ENCODE results near the gene THEMIS2. TPM values are rescaled to one million over a fixed set of nuclear protein-coding genes. Genes with fewer than 3 reads are reported as not detected.
"Not testable (repeated sequence)": the region's sequence is repeated elsewhere in the genome, so short reads cannot be mapped to it uniquely, and the experiment has no call there.

Gene THEMIS2
- total RNA-seq, 1 donor from 2014 or later: 5.3 TPM

DNA sequence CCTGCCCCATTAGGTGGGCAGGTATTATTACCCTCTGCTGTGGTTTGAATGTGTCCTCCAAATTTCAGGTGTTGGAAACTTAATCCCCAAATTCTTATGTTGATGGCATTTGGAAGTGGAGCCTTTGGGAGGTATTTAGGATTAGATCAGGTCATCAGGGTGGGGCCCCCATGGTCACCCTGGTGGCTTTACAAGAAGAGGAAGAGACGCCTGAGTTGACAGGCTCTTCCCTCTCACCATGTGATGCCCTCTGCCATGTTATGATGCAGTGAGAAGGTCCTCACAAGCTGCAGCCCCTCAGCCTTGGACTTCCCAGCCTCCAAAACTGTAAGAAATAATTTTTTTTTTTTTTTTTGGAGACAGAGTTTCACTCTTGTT, 8.8 kb upstream of the THEMIS2 start:
- ATAC-seq: peak; percentile 34

DNA sequence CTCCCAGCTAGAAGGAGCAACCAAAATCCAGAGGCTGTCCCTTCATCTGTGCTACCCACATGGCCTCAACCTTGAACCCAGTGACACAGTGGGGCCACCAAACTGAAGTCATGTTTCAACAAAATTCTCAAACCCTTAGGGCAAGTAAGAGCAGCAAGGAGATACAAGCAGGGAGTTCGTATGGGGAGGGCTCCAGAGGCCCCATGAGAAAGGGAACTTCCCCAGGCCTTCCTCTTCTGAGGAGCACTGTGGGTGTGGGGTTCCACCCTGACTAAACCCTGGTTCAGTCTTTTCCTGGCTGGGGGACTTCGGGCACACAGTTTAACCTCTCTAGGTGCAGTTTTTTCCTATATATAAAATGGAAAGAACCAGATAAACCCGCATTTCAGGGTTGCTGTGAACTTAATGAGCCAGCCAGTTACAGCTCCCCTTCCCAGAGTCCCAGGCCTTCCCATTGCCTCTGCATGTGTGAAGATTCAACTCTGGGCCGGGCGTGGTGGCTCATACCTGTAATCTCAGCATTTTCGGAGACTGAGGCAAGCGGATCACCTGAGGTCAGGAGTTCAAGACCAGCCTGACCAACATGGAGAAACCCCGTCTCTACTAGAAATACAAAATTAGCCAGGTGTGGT, 8.0 kb upstream of the THEMIS2 start:
- peak; percentile 58 for ATAC-seq

DNA sequence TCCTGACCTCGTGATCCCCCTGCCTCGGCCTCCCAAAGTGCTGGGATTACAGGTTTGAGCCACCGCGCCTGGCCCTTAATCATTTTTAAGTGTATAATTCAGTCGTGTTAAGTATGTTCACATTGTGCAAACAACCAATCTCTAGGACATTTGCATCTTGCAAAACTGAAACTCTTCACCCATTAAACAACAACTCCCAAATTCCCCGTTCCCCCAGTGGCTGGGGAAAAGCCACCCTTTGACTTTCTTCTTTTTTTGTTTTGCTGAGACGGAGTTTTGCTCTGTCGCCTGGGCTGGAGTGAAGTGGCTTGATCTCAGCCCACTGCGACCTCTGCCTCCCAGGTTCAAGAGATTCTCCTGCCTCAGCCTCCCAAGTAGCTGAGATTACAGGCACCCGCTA, 6.5 kb upstream of the THEMIS2 start:
- no peak for ATAC-seq

DNA sequence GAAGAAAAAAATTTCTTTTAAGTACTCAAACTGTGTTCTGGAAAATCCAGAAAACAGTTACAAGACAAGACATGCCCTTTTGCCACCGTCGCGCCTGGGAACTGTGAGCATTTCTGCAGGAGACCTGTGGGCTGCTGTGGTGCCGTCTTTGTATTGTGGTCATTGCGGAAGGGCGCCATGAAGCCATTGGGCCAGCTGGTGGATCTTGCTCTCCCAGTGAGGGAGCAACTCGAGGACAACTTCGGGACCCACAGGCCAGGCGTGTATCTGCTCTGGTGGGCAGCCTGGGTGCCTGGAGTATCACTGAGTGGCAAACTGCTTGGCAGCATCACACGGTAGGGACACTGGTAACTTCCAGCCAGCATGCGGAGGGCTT, 3.8 kb upstream of the THEMIS2 start:
- ATAC-seq: no peak

DNA sequence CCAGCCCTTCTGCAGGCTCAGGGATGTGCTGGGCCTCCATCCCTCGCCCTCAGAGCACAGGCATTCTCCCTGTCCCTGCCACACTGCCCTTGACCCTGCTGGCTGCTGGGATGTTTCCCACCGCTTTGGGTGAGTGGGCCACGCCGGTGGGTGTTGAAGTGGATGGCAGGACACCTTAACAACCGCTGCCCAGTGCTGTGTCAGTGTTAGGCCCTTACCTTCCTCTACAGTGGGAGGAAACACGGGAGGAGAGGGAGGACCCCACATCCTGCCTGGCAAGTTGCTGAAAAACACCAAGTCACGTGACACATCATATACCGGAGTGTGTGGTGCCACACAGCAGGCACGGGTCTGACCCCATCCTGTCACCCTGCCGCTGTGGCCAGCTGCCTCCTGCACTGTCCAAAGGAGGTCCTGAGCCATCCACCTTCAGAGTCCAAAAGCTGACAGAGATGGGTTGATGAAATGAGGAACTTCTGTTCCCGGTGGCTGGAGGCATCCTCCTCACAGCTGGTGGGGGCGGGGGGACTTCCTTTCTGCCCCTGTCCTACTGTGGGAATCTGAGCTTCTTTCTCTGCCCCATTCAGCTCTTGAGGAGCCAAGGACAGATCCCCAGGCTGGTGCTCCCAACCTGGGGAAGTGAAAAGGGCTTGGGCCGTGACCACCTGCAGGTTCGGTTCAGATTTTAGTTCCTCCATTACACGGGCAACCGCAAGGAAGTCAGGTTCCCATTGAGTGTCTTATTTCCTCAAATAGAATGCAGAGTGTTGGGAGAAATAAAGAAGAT, 3.2 kb upstream of the THEMIS2 start:
- ATAC-seq: peak; percentile 22

DNA sequence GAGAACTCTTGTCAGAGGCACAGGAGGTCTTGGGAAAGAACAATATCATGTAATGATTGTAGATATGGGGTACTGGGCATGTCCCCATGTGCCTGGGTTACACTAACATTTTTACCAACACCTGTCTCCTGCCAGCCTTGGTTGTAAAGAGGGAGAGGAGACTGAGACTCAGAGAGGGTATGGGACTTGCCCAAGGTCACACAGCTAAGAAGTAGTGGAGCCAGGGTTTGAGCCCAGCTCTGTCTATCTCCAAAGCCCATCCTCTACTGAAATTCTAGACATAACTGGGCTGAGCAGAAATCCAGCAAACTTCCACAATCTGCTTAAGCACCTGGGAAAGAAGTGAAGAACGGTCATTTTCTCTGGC, 2.6 kb upstream of the THEMIS2 start:
- no peak for ATAC-seq

DNA sequence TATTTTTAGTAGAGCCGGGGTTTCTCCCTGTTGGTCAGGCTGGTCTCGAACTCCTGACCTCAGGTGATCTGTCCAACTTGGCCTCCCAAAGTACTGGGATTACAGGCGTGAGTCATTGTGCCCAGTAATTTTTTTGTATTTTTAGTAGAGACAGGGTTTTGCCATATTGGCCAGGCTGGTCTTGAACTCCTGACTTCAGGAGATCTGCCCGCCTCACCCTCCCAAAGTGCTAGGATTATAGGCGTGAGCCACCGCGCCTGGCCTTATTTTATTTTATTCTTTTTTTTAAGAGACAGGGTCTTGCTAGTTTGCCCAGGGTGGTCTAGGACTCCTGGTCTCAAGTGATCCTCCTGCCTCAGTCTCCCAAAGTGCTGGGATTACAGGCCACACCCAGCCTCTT, 1.3 kb upstream of the THEMIS2 start:
- ATAC-seq: not testable (repeated sequence)

DNA sequence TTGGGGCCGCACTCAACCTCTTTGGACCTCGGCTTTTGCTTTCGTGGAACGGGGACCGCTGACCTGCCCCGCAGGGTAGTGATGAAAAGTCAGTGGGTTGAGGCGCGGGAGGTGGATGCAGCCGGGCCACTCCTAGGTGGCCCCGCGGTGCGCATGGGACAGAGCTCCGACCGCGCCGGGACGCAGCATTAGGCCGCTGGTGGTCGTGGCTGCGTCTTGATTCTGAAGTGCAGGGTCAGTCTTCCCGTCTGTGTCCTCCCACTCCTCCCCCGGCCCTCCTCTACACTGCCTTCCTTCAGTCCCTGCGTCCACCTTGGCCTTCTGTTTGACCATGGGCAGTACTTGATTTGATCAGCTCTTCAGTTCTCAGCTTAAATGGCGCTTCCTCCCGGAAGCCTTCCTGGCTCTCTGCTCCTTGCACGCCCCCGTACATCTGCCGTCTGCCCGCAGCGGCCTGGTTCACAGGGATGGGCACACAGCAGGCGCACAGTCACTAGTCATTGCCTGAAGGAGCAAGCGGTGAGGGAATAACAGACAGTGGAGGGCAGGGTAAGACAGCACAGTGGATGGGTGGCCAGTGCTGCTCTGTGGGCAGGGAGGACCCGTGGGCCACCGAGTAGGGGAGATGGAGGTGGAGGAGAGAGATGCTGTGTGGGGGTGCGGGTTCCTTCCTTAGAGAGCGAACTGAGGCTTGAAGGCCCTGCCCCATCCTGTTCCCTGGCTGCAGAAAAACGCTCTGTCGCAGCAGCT, 633 bp downstream of the THEMIS2 start:
- peak; percentile 22 for ATAC-seq

DNA sequence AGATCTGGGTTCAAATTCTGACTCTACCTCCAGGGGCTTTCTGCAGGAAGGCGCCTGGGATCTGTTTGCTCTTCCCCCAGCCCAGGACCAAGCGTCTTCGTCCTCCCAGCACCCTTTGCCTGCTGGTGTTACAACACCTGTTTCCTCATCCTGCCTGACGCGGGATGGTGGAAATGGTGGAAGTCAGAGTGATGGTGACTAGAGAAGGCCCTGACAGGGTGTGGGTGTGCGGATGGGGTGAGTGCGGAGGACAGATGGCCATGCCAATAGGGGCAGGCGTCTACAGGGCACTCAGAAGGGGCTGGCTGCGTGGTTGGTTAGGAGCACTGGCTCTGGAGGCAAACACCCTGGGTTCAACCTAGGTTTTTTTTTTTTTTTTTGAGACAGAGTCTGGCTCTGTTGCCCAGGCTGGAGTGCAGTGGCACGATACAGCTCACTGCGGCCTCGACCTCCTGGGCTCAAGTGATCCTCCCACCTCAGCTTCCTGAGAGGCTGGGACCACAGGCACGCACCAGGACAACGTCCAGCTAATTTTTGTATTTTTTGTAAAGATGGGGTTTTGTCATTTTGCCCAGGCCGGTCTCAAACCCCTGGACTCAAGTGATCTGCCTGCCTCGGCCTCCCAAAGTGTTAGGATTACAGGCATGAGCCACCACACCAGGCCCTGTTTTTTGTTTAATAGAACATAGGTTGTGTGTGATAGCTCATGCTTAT, 1.5 kb downstream of the THEMIS2 start:
- no peak for ATAC-seq

DNA sequence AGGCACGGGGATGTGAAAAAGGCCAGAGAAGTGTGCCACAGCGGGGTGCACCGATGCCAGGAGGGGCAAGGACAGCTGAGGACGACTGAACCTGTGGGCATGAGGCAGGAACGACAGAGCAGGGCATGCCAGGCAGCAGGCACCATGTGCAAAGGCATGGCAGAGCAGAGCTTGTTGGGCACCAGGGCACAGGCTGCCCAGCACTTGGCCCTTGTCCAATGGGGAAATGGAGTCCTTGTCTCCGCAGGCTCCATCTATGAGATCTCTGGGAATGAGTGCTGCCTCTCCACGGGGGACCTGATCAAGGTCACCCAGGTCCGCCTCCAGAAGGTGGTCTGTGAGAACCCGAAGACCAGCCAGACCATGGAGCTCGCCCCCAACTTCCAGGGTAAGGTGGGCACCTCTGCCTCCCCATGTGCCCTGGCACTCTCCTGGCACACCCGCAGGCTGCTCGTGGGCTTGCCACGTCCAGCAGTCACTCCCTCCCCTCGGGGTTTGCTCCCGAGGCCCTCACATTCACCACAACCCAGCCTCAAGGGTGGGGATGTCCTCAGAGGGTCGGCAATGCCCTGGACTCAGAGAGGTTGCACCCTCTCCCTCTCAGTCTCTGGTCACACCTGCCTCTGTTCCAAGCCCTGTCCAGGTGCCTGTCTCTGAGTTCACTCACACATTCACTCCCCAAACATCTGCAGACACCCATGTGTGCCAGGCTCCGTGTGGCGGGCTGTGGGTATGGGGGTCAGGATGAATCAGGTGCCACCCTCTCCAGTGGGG, 4.2 kb downstream of the THEMIS2 start:
- ATAC-seq: no peak

DNA sequence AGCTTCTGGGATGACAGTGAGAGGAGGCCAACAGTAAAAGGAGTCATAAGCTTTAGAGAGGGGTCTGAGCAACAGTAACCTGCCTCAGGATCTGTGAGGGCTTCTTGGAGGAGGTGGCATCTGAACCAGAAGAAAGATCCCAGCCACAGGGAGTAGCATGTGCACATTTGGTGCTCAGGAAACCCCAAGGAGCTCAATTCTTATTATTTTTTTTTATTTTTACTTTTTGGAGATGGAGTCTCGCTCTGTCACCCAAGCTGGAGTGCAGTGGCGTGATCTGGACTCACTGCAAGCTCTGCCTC, 4.7 kb downstream of the THEMIS2 start:
- no peak for ATAC-seq

DNA sequence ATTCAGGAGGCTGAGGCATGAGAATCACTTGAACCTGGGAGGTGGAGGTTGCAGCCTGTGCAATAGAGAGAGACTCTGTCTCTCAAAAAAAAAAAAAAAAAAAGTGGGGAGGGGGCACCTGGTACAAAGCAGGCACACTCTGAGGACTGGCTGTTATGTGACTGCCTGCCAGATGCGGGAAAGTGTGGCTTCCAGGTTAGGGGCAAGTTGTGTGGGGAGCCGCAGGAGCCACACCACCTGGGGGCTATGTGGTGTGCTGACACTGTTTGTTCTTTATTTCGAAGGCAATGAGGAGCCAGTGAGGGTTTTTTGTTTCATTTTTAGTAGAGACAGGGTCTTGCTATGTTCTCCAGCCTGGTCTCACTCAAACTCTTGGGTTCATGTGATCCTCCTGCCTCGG, 5.7 kb downstream of the THEMIS2 start:
- no peak for ATAC-seq

DNA sequence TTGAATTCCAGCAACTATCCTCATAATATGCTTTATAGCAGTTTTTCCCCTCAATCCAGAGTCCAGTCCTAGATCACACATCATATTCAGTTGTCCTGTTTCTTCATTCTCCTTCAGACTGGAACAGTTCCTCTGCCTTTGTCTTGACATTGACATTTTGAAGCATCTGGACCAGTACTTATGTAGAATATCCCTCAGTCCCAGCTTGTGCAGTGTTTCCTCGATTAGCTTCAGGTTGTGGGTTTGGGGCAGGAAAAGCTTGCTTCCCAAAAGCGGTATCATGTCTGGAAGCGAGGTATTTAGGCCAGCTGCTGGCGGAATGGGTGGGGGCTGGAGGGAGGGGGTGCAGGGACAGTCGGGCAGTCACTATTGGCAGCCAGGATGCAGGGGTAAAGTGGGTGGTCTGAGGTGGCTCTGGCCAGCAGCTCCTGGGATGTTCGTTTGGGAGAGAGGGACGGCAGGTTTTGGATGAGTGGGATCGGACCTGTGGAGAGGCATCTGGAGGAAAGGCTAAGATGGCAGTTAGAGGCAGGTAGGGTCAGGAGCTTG, 6.5 kb downstream of the THEMIS2 start:
- no peak for ATAC-seq

DNA sequence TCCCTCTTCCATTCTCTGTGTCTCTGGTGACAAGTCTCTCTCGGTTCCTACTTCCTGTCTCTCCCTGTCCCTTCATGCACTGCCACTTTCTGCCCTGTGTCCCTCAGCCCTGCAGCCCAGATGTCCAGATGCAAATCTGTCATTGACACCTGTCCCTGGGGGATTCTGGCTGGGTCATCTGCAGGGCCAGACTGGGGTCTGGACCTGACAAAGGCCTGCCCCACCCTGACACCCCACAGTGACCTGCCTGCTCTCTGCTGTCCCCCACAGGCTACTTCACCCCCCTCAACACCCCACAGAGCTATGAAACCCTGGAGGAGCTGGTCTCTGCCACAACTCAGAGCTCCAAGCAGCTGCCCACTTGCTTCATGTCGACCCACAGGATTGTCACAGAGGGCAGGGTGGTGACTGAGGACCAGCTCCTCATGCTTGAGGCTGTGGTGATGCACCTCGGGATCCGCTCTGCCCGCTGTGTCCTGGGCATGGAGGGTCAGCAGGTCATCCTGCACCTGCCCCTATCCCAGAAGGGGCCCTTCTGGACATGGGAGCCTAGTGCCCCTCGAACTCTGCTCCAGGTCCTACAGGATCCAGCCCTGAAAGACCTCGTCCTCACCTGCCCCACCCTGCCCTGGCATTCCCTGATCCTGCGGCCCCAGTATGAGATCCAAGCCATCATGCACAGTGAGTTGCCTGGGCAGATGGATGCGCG, 7.2 kb downstream of the THEMIS2 start:
- no peak for ATAC-seq

DNA sequence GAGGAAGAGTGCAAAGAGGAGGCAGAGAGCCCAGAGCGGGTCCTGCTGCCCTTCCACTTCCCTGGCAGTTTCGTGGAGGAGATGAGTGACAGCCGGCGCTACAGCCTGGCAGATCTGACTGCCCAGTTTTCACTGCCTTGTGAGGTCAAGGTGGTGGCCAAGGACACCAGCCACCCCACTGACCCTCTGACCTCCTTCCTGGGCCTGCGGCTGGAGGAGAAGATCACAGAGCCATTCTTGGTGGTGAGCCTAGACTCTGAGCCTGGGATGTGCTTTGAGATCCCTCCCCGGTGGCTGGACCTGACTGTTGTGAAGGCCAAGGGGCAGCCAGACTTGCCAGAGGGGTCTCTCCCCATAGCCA, 10.2 kb downstream of the THEMIS2 start:
- ATAC-seq: no peak

DNA sequence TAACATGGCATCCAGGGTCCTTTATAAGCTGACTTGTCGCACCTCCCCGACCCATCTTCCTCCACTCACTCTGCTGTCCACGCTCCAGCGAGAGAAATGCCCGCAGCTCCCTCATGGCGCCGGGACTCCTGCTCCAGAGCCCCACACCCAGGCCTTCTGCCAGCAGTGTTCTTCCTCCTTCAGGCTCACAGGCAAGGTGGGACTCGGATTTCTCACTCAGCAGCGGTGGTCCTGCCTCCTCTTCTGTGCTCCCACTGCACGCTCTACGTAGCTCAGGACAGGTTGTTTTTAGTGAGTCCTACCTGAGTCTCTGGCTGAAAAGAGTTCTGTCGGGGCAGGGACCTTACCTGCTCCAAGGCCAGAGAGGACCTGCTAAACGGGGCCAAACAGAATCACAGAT, 11.2 kb downstream of the THEMIS2 start:
- ATAC-seq: no peak

DNA sequence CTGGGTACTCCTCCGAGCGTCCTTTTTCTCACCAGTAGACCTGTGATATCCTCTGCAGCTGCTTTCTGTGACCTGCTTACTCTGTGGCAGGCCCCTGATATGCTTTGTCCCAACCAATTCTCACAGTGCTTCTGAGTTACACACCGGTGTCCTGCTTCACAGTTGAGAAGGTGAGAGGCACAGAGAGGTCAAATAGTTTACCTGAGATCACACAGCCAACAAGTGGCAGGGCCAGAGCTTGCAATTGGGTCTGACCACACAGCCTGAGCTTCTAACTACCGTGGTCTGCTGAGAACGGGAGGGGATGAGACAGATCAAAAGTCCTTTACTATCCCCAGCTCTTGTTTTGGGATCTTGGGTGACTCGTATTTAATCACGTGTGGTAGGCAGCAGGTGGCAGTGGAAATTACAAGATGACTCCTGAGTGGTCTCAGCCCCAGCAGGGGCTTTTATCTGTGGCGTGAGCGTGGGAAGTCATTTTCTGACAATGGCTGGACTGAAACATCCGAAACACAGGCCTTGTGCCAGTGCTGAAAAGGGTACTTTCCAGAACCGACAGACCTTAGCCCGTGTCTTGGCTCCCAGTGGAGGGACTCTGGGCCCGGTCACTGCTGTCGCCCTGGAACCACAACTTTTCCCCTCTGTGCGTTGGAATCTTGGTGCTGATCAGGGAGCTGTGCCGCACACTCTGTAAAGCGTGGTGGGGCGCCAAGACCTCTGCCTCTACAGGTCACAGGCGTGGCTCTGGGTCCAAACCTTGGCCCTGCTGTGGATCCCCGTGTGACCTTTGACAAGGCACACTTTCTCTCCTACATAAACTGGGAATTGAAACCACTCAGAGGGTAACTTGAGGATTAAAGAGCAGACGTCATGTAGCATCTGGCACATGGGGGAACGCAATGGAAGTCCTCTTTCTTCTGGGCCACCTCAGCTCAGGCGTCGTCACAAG, 11.9 kb downstream of the THEMIS2 start:
- ATAC-seq: no peak

DNA sequence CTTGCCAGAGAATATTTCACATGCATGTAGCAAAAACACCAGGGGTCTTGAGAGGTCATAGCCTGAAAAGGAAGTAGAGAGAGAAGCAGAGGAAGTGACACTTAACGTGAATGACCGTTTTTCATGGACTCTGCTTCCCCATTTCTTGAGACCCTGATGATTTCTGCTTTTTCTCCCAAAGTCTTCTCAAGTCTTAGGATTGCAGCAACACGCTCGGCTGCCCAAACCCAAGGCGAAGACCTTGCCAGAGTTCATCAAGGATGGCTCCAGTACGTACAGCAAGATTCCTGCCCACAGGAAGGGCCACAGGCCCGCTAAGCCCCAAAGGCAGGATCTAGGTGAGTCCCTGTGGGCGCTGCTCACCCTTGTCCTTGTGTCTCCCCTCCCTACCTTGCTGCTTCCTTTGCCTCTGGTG, 12.8 kb downstream of the THEMIS2 start:
- no peak for ATAC-seq

DNA sequence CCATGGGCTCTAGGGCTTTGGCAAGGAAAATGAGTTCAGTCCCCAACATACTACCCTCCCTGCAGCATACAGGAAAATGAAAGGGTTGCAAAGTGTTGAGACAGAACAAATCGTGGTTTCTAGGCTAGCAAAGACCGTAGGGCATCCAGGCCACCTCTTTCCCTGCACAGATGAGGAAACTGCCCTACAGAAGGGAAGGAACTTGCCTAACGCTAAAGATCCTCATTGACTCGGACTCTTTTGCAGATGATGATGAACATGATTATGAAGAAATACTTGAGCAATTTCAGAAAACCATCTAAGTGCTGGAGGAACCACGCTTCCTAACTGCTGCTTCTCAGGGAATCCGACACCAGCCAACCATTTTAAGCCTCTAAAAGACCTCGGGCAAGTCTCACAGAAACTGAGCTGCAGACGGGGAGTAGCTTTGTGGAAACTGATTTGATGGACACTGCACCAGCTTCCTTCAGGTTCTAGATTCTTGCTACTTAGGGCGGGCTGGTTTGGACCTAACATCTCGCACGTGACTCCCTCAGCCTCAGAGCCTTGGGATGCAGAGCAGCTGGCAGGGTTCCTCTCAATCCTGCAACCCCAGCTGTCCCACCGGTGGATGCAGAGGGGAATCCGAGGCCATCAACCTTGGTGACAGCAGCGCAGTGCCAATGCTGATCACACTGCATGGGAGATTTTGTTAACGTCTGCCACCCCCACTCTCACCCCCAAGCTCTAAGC, 13.4 kb downstream of the THEMIS2 start:
- ATAC-seq: no peak

DNA sequence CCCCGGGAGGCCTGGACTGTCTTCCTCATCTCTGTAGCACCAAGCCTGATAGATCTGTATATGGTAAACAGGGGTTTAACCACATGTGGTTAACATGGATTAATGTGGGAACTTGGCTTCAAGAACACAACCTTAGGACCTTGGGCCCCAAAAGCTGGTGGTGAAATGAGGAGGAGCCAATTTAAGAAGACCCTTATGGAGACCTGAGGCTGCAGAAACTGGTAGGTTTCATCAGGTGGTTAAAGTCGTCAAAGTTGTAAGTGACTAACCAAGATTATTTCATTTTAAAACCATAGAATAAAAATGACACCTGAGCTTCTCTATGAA, 14.0 kb downstream of the THEMIS2 start:
- ATAC-seq: no peak
